ENCODE results near the gene C6orf62.
"Not testable (repeated sequence)": the region's sequence is repeated elsewhere in the genome, so short reads cannot be mapped to it uniquely, and the experiment has no call there.

DNA sequence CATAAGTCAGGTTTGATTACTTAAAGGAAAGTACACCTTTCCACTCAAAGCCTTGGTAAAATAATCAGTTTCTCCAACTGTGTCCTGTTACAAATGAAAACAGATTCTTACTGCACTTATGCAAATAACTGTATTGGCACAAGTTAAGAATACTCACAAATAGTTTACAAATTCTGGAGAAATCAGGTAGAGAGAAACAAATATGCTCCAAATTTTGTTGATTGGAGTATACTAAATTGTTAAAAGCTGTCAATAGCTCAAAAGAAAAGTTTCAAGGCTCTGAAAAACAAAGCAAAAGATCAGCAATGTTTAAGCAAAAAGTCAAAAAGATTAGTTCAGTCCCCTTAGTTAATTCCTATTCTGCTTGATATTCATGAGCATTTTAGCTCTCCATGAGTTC, 48.5 kb downstream of the C6orf62 start:
- TF ChIP-seq CTCF (IDR thresholded peaks at IDR 0.05; ENCODE audit: insufficient read depth, low read length); POLR2AphosphoS5 (IDR thresholded peaks at IDR 0.05; ENCODE audit: low read depth); REST (IDR thresholded peaks at IDR 0.05; ENCODE audit: insufficient replicate concordance, low read depth): not testable (repeated sequence)

All from HL-60 (cell line).